Renal cortical epithelial cell (primary cell): Measurements from ENCODE around the gene MEF2D. TPM values are rescaled to one million over a fixed set of nuclear protein-coding genes. Genes with fewer than 3 reads are reported as not detected.

Experiments
- DNase-seq: peaks from one replicate; pipeline ENCODE4 v3.0.0-alpha.2; 2011; ENCODE audit warnings: low read depth
- total RNA-seq: library from RNA; depleted of rRNA; stranded (reverse); fragments of >200 nt; gene quantifications from 2 replicates; pipeline ENCODE4 v1.2.3, GENCODE V29; 2014

MEF2D gene
- total RNA-seq, 1 donor from 2014 or later = 10.0 TPM

- no peak for DNase-seq
Observed at GRCh38 chr1:156444407-156445001, 56.1 kb downstream of the MEF2D start.

GRCh38 chr1:156443286-156443685 lies 57.3 kb downstream of the MEF2D start:
- DNase-seq = no peak

DNA sequence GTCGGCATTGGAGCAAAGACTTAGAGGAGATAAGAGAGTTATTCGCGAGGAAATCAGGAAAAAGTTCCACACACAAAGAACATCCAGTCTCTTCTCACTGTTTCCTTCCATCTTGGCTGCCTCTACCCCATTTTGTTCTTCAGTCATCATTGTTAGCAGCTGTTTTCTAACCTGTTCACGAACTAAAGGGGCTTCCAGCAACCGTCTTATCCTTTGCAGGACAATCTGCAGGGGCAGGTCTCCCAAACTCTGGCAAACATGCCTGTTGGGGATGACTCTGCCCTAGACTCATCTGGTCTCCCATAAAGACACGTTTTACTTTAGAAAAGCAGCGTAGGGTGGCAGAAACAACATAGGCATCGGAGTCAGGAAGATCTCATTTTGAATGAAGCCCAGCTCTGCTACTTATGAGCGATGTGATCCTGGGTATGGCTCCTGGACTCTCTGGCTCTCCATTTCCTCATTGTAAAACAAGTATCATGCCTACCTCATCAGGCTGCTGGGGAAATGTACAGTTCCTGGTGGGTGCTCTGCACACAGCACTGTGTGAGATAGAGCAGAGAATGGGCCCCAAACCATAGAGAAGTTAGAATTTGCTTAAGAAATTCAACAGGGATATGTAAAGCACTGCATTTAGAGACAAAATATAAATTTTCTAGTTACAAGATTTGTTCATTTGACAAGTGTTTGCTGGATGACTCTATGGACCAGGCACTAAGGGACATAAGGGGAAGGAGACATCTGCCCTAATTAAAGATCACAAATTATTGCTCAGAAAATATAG lies 59.7 kb downstream of the MEF2D start:
- DNase-seq = no peak

- no peak for DNase-seq
Observed at GRCh38 chr1:156439777-156440183, 60.8 kb downstream of the MEF2D start.

GRCh38 chr1:156439036-156439776 lies 61.4 kb downstream of the MEF2D start:
- DNase-seq = no peak

DNA sequence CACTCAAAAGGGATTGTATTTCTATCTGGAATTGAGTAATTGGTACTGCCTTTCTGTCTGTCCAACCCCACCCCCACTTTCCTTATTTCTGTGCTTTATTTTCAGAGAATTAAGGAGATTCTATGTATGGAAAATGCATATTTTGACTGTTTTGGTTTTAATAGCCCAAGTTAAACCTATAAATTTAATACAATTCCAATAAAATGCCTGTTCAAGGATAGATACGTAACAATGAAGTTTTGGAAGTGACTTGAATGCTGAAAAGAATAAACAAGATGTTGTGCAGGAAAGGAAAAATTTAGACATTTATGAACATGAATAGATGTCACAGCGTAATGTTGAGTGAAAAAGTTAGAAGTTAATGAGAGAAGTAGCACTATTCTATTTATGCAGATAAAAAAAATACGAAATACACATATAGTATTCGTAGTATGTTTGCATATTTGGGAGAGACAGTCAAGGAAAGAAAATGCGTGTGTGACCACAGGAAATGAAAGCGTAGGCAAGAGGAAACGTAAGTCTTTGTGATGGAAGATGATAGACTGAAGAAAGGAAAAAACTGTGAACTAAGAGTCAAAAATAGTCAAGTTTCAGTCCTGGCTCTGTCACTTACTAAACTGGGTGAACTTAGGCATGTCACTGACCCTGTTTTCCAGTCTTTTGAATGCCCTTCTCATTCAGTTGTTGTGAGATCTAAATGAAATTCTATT lies 62.1 kb downstream of the MEF2D start:
- DNase-seq = no peak

DNA sequence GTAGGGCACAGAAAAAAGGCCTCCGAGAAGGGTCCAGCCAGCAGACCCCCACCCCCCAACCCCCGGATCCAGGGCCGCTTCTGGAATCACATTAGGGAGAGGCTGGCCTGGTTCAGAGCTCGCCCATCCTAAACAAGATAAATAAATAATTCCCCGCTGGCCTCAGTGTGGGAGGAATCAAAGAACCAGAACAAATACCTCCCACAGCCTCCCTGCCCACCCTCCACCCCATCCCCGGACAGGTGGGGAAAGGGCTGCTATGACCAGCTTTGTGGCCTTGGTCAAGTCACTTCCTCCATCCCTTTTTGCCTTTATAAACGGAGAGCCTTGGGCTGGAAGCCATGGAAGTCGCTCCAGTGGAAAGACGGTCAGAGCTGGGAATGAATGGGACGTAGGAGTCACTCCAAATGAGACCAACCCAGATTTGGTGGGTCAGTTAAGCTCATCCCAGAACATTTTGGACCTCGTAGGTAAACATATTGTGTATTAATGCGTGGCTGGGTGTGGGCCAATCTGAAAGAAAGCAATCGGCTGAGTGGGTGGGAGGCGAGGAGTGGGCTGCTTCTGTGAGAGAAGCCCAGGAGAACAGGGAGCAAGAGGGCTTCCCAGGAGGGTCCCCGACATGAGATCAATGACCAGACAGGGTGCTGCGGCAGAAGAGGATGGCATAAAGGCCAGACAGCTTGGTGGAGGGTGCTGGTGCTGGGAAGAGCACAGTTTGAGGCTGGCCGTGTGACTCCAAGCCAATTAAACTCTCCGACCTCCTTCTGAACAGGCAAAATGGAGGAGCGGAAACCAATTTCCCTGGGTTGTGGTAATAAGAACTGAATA lies 63.3 kb downstream of the MEF2D start:
- no peak for DNase-seq

- no peak for DNase-seq
Observed at GRCh38 chr1:156436141-156437036, 64.2 kb downstream of the MEF2D start.

DNA sequence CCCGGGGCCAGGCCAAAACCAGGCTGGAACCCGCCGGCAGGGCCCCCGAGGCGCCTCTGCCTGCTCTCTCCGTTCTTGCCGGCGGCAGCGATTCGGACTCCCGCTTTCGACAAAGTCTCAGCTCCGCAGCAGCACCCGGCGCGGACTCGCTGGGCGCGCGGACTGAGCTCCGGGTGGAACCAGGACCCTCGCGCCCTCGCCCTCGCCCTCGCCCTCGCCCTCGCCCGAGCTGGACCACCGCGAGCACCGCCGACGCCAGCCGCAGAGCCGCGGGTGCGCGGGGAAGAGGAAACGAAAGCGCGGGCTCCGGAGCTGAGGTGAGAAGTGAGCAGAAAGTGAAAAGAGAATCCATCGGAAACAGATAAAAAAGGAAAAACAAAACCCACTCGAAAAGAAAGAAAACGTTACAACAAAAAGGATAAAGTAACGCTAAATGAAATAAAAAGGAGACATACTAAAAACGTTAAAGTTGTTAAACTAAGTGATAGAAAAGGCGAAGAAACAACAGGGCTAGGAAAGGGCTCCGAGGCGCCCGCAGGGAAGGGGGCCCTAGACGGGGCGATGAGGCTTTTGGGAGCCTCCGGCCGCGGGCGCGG lies 64.9 kb downstream of the MEF2D start:
- no peak for DNase-seq

DNA sequence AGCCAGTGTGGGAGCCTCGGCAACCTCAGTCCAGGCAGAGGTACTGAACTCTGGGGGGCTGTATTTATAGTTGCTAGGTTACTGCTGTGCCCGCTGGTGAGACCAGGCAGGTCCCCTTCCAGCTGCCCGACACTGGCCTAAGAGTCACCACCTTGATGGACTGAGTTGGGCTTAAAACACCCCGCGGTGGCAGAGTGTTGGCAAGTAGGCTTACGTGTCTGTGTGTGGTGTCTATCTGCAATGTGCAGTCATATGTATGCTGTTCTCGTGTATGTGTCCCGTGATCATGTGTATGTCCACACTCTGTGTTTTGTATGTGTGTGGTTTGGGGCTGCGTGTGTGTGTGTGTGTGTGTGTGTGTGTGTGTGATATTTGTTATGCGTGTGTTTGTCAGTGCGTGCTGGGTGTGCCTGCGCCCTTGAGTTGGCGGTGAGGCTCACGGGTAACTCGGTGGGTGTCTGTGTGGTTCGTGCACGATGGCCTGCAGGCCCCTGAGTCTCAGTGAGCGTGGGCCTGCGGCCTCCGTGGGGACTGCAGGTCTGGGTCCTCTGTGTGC lies 65.5 kb downstream of the MEF2D start:
- no peak for DNase-seq

DNA sequence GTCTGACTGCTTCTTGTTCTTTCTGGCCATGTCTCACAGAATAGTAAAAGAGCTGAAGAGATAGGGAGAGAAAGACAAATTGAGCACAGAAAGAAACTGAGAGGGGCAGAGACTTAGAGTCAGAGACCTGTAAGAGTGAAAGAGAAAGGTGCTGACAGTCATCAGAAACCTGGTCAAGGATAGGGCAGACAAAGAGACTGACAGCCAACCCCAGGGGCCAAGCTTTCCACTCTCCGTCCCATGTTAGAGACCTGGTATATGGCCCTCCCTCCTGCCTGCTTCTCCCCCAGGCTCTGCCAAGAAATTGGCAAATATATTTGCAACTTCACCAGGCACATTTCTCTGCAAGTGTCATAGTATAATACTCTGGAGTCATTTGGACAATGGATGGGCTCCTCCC lies 67.0 kb downstream of the MEF2D start:
- DNase-seq = no peak

- no peak for DNase-seq
Observed at GRCh38 chr1:156433032-156433431, 67.5 kb downstream of the MEF2D start.

GRCh38 chr1:156432669-156433018 lies 67.9 kb downstream of the MEF2D start:
- DNase-seq = no peak

DNA sequence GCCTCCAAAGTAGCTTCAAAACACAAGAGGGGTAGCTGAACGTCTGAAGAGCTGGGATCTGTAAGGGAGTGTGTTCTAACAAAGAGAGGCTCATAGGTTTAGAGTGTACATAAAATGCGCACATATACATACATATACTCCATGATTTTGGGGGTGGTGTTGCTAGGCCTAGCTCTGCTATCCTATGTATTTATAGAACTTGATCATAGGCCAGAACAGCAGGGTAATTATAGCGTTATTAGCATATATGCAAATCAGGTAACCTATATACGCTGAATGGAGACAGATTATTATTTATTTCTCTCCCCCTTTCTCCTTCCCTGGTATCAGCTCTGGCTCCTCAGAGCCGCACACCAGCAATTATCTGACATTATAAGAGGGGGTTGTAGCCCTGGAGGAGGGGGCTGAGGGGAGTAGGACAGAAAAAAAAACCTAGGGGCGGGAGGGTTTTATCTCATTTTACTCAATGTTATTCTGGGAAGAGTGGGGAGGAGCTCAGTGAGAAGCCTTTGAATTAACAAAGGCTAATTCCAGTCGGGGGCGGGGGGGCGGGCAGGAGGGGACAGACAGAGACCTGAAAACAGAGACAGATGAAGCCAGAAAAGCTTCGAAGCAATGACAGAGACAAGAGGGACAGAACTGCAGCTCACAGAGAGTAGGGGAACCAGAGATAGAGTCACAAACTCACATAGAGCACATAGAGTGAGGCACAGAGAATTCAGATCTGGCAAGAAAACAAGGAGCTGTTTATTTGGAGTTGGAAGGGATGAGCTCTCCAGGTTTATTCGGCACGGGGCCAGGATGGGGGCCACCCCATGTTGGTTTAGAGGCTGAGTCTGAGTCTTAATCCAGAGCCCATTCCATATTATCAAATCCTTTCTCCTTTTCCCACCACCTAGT lies 68.6 kb downstream of the MEF2D start:
- no peak for DNase-seq

DNA sequence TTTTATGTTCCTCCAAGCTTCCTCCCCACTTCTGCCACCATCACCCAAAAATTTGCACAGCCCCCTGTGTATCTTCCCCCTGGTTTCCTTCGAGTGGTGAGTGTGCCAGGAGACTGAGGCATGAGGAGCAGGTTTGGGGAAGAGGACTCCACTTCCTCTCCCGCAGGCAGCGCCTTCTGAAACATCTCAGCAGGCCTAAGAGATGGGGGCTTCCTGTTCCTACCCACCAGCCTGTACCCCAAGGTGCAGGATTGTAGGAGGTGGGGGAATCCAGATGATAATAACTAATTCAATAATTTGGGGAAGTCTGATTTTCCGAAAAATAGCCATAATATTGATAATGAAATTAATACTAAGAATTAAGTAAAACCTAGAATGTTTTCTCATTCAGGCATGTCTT lies 69.2 kb downstream of the MEF2D start:
- DNase-seq = no peak

- DNase-seq = no peak
Observed at GRCh38 chr1:156430866-156431265, 69.7 kb downstream of the MEF2D start.

DNA sequence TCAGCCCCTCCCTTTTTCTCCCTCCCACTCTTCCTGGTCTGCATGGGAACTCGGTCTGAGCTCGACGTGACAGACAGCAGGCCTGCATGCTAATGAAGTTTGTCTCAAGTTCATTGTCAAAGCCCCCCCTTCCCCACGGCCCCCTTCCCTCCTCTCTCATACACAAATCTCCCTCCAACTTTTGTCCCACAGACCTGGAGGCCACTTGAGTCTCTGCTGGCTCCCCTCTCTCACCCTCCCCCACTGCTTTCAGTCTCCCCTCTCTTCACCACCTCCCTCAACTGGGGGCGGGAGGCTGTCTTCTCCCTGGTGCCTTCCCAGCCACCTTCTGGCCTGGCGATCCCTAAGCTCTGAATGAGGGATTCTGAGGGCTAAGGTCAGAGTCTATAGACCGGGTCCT lies 70.3 kb downstream of the MEF2D start:
- DNase-seq = no peak

DNA sequence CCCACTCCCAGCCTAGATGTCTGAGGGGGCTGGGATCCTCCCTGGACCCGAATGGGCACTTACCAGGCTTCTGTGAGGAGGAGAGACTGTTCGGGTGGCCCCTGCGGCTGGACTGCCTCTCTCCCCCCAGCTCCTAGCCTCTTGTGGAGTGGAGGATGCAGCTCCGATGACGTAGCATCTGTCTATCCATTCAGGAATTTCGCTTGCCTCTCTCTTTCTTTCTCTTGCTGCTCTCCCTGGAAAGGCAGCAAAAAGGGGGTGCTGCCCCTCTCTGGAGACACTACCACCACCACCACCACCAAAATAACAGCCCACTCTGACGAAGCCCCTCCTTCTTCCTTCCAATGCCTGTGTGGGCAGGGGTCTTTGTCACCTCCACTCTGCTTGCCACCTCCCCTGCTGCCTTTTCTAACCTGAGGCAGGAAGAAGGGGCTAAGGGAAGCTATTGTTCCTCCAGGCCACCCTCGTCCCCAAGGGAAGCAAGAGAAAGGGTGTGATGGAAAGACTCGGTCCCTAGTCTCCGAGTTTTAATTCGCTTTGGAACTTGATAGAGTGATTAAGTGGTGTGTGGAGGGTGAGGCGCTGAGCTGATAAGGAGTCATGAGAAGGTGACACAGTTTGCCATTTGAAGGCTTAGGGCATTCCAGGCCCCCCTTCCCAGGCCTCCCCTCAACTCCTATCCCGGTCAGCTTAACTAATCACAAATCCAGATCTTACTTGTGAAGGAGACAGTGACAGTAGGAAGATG lies 71.1 kb downstream of the MEF2D start:
- no peak for DNase-seq
